Prostate gland (tissue), 2 donors: ENCODE data around the gene ZC3H18.

Source experiments
- POLR2A ChIP-seq: fragments of 450-650 bp; IDR thresholded peaks from one replicate; pipeline ENCODE4 v1.6.1; 2016; ENCODE audit warnings: antibody characterized with exemption, mild to moderate bottlenecking
- TF ChIP-seq, protein P1 (sequence below), 4 experiments: fragments of 200-600 bp in 2 of 4; fragments of 450-650 bp in 2 of 4; sonication (generic) in 2 of 4; IDR thresholded peaks; 1 replicate in 3 of 4; 2 replicates in 1 of 4; pipeline ENCODE4 v1.5.1; 2016 to 2019; ENCODE audit warnings: antibody characterized with exemption in 4 of 4, mild to moderate bottlenecking in 2 of 4, moderate library complexity in 2 of 4

DNA sequence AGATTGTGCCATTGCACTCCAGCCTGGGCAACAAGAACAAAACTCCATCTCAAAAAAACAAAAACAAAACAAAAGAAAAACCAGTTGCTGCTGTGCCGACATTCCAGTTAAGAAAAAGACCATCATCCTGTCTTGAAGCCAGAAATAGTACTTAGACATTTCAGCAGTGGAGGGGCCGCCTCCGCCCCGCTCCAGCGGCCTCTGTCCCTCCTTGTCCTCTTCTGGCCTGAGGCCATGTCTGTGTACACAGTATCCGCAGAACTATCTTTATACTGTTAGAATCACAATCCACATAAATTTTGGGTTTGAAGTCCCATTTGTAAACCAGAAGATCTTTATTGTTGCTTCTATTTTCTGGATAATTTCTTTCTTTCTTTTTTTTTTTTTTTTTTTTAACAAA, 24.9 kb downstream of the ZC3H18 start:
- TF ChIP-seq, protein P1, sequence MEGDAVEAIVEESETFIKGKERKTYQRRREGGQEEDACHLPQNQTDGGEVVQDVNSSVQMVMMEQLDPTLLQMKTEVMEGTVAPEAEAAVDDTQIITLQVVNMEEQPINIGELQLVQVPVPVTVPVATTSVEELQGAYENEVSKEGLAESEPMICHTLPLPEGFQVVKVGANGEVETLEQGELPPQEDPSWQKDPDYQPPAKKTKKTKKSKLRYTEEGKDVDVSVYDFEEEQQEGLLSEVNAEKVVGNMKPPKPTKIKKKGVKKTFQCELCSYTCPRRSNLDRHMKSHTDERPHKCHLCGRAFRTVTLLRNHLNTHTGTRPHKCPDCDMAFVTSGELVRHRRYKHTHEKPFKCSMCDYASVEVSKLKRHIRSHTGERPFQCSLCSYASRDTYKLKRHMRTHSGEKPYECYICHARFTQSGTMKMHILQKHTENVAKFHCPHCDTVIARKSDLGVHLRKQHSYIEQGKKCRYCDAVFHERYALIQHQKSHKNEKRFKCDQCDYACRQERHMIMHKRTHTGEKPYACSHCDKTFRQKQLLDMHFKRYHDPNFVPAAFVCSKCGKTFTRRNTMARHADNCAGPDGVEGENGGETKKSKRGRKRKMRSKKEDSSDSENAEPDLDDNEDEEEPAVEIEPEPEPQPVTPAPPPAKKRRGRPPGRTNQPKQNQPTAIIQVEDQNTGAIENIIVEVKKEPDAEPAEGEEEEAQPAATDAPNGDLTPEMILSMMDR (IDR thresholded peaks at IDR 0.05): no peak
- TF ChIP-seq POLR2A: no peak
